ENCODE data around the gene ETS1. TPM values are rescaled to one million over a fixed set of nuclear protein-coding genes. Genes with fewer than 3 reads are reported as not detected.

ETS1 gene
- total RNA-seq, 1 experiment from 2014 or later: 29.9 TPM

- H2AFZ ChIP-seq (ENCODE audit: low read length): no peak overlapping the region
- H4K5ac ChIP-seq (ENCODE audit: insufficient read length, low read depth, low read length): no peak overlapping the region
- no peak overlapping the region for H2AK5ac ChIP-seq (ENCODE audit: insufficient read length, low read length)
- Mint-ChIP-seq H3K4me3 (no peak overlapping the region), H3K9me3 (peaks cover 0 to 4% of the 10 kb centered on the region in 2 experiments; a peak in 2 of 5 replicates), H3K36me3 (ENCODE audit: insufficient read depth in 1 of 3, low read depth in 3 of 3) (peaks cover 8 to 13% (median 12%) of the 10 kb centered on the region in 3 experiments; a peak in 5 of 7 replicates), H3K27me3 (ENCODE audit: low read depth) (no peaks in the 10 kb centered on the region), H3K4me1 (peaks cover 29 to 42% of the 10 kb centered on the region in 2 experiments), H3K27ac (no peak overlapping the region)
- H3K18ac ChIP-seq (ENCODE audit: insufficient read length, low read depth, low read length): no peak overlapping the region
- H3T11ph ChIP-seq (ENCODE audit: low read length): no peak overlapping the region
- no peaks in the 10 kb centered on the region for H3K27me3 ChIP-seq (ENCODE audit: insufficient read depth, low read length)
- H4K20me1 ChIP-seq (ENCODE audit: control insufficient read depth, insufficient read depth, insufficient read length): no peaks in the 10 kb centered on the region
- no peak for DNase-seq
- no peak overlapping the region for H3K23ac ChIP-seq (ENCODE audit: insufficient read length, low read depth, low read length)
- H3K4me1 ChIP-seq (ENCODE audit: insufficient read depth, low read length): peaks cover 7% of the 10 kb centered on the region
- H3K27ac ChIP-seq (ENCODE audit: insufficient read length, low read depth, low read length): no peak overlapping the region
- H2BK15ac ChIP-seq (ENCODE audit: low read depth, low read length): no peak overlapping the region
- H3K79me2 ChIP-seq (ENCODE audit: insufficient read depth, low read length): no peaks in the 10 kb centered on the region
- H3K23me2 ChIP-seq (ENCODE audit: insufficient read length, low read depth, low read length, poor library complexity, severe bottlenecking): no peaks in the 10 kb centered on the region
- H3K4ac ChIP-seq (ENCODE audit: low read depth, low read length): no peak overlapping the region
- no peak overlapping the region for H3K9ac ChIP-seq (ENCODE audit: extremely low read depth, insufficient read length, low read length)
- no peak overlapping the region for H3K56ac ChIP-seq (ENCODE audit: insufficient read length, low read depth, low read length)
- no peak overlapping the region for H2BK12ac ChIP-seq (ENCODE audit: insufficient read length, low read depth, low read length)
- H3K14ac ChIP-seq (ENCODE audit: insufficient read depth, low read length): no peak overlapping the region
- TF ChIP-seq, protein P1, sequence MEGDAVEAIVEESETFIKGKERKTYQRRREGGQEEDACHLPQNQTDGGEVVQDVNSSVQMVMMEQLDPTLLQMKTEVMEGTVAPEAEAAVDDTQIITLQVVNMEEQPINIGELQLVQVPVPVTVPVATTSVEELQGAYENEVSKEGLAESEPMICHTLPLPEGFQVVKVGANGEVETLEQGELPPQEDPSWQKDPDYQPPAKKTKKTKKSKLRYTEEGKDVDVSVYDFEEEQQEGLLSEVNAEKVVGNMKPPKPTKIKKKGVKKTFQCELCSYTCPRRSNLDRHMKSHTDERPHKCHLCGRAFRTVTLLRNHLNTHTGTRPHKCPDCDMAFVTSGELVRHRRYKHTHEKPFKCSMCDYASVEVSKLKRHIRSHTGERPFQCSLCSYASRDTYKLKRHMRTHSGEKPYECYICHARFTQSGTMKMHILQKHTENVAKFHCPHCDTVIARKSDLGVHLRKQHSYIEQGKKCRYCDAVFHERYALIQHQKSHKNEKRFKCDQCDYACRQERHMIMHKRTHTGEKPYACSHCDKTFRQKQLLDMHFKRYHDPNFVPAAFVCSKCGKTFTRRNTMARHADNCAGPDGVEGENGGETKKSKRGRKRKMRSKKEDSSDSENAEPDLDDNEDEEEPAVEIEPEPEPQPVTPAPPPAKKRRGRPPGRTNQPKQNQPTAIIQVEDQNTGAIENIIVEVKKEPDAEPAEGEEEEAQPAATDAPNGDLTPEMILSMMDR (conservative IDR thresholded peaks at IDR 0.05): no peak
- no peak overlapping the region for H2BK5ac ChIP-seq (ENCODE audit: insufficient read length, low read length)
- H2BK20ac ChIP-seq (ENCODE audit: low read depth, low read length, poor library complexity, severe bottlenecking): no peak overlapping the region
- H3K9me3 ChIP-seq (ENCODE audit: control insufficient read depth, low read depth, low read length): no peaks in the 10 kb centered on the region
- H3K79me1 ChIP-seq (ENCODE audit: insufficient read depth, low read depth, low read length, poor library complexity, severe bottlenecking): peaks cover 3% of the 10 kb centered on the region
- no peak overlapping the region for H4K91ac ChIP-seq (ENCODE audit: insufficient read length, low read depth, low read length)
- no peak overlapping the region for H4K8ac ChIP-seq (replicated peaks; ENCODE audit: insufficient read length, low read depth, low read length)
- no peak overlapping the region for H3K4me2 ChIP-seq (ENCODE audit: insufficient read depth, insufficient read length, low read length)
- no CpG with 5 or more reads among the region's 2 CpGs for WGBS (ENCODE audit: extremely low coverage, insufficient read length, low lambda C conversion rate)
- H2BK120ac ChIP-seq (ENCODE audit: low read depth, low read length, poor library complexity, severe bottlenecking): no peak overlapping the region
These were observed 88.6 kb downstream of the ETS1 start for GRCh38 chr11:128498721-128499245.

Measured in H9 (cell line).